NCI-H460 (cell line): ENCODE results near the gene TSSK2. TPM values are rescaled to one million over a fixed set of nuclear protein-coding genes. Genes with fewer than 3 reads are reported as not detected.
A peak's percentile ranks its signal among the peaks of the same experiment; 100 is the strongest.

Experiments used
- DNase-seq: peaks from one replicate; pipeline ENCODE4 v3.0.0-alpha.2; 2016; ENCODE audit warnings: low read depth; ENCODE audit errors: extremely low read depth
- total RNA-seq: library from RNA; depleted of rRNA; stranded (reverse); fragments of >200 nt; shearing (Covaris generic); gene quantifications from 2 replicates; pipeline ENCODE4 v1.2.3, GENCODE V29; 2014

TSSK2 gene
- total RNA-seq, 1 experiment from 2014 or later, result not detected

- no peak for DNase-seq
Measured at GRCh38 chr22:19105867-19106802, 25.0 kb upstream of the TSSK2 start.

- DNase-seq, result no peak
Measured at GRCh38 chr22:19106886-19107729, 24.0 kb upstream of the TSSK2 start.

GRCh38 chr22:19107730-19108074 lies 23.4 kb upstream of the TSSK2 start:
- no peak for DNase-seq

GRCh38 chr22:19108807-19109197 lies 22.3 kb upstream of the TSSK2 start:
- no peak for DNase-seq

GRCh38 chr22:19109198-19110063 lies 21.7 kb upstream of the TSSK2 start:
- DNase-seq, result no peak

GRCh38 chr22:19110064-19110458 lies 21.0 kb upstream of the TSSK2 start:
- no peak for DNase-seq

GRCh38 chr22:19110646-19111045 lies 20.5 kb upstream of the TSSK2 start:
- DNase-seq, result no peak

GRCh38 chr22:19111140-19111539 lies 20.0 kb upstream of the TSSK2 start:
- DNase-seq, result no peak

GRCh38 chr22:19111584-19111983 lies 19.5 kb upstream of the TSSK2 start:
- DNase-seq, result no peak

- DNase-seq, result no peak
Measured at GRCh38 chr22:19113429-19113828, 17.7 kb upstream of the TSSK2 start.

GRCh38 chr22:19114984-19115552 lies 16.0 kb upstream of the TSSK2 start:
- no peak for DNase-seq

- no peak for DNase-seq
Measured at GRCh38 chr22:19115628-19116027, 15.5 kb upstream of the TSSK2 start.

- no peak for DNase-seq
Measured at GRCh38 chr22:19117111-19117512, 14.0 kb upstream of the TSSK2 start.

- no peak for DNase-seq
Measured at GRCh38 chr22:19118329-19118880, 12.7 kb upstream of the TSSK2 start.

GRCh38 chr22:19119949-19120348 lies 11.2 kb upstream of the TSSK2 start:
- no peak for DNase-seq

- peak; percentile 8 for DNase-seq
Measured at GRCh38 chr22:19120829-19121630, 10.1 kb upstream of the TSSK2 start.

- DNase-seq, result peak; percentile 9
Measured at GRCh38 chr22:19121631-19122142, 9.4 kb upstream of the TSSK2 start.

- peak; percentile 91 for DNase-seq
Measured at GRCh38 chr22:19122143-19122751, 8.9 kb upstream of the TSSK2 start, which contains the start of gene DGCR2. DGCR2 (minus strand) TSS chr22:19122412; CDS start chr22:19122206, 206 bp downstream.
